Activated naive CD8-positive, alpha-beta T cell treated with anti-CD3 and anti-CD28 coated beads for 36 hours (primary cell): ENCODE results near the gene SLC39A12. TPM values are rescaled to one million over a fixed set of nuclear protein-coding genes. Genes with fewer than 3 reads are reported as not detected.

Experiments used
- DNase-seq: peaks from one replicate; pipeline ENCODE4 v3.0.0; 2021
- H3K27ac Mint-ChIP-seq: one replicate; pipeline ENCODE4 v1.8.0; 2022; ENCODE audit warnings: mild to moderate bottlenecking, moderate library complexity, mixed read lengths
- H3K27me3 Mint-ChIP-seq: one replicate; pipeline ENCODE4 v1.8.0; 2022; ENCODE audit warnings: mild to moderate bottlenecking, mixed read lengths
- H3K36me3 Mint-ChIP-seq: one replicate; pipeline ENCODE4 v1.8.0; 2021; ENCODE audit warnings: mild to moderate bottlenecking, mixed read lengths
- H3K4me1 Mint-ChIP-seq: one replicate; pipeline ENCODE4 v1.8.0; 2021; ENCODE audit warnings: mixed read lengths
- H3K4me3 Mint-ChIP-seq: one replicate; pipeline ENCODE4 v1.8.0; 2022; ENCODE audit warnings: mild to moderate bottlenecking, moderate library complexity, mixed read lengths
- H3K9me3 Mint-ChIP-seq: one replicate; pipeline ENCODE4 v1.8.0; 2022; ENCODE audit warnings: mixed read lengths
- total RNA-seq, 2 experiments: library from RNA; stranded (reverse); gene quantifications; one replicate each; pipeline ENCODE4 v1.2.3, GENCODE V29; 2021

SLC39A12 gene
- total RNA-seq, 2 experiments from 2014 or later: not detected

DNA sequence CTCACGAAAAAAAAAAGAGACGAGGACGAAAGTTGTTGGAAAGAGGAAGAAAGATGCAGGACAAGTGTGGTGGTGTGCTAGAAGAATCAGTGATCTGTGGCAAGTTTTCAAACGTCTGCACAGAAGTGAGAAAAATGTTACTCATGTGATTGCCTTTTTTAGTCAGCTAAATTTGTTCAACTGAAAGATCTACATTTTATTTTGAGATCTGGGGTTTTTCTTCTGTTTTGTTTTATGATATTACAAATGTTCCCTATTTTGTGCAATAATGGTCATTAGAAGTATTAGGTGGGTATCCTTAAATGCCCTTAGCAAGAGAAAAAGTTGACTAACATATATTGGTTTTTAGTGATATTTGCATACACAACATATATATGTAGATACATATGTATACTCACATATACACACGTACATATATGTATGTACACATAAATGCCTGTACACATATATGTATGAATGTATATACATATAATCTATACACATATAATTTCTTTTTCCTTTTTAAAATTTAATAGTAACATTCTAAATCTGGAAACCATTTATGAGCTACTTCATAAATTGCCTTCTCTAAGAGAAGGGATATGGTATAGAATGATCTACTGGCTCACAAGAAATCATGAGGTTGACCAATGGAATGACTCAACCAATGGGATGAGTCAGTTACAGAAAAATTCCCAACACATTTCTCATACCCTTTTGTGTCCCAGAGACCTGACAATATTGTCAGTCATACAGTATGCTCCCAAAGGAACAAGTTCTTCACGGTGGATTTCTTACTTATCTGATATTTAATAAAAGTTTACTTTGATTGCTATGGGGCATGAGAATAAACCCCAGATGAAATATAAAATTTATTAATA, 38.4 kb downstream of the SLC39A12 start:
- H3K4me1 Mint-ChIP-seq: no peaks in the 10 kb centered on the region
- H3K27me3 Mint-ChIP-seq: no peaks in the 10 kb centered on the region
- H3K36me3 Mint-ChIP-seq: no peaks in the 10 kb centered on the region
- H3K9me3 Mint-ChIP-seq: peaks cover 1% of the 10 kb centered on the region
- no peak overlapping the region for H3K27ac Mint-ChIP-seq
- DNase-seq: no peak
- no peak overlapping the region for H3K4me3 Mint-ChIP-seq

DNA sequence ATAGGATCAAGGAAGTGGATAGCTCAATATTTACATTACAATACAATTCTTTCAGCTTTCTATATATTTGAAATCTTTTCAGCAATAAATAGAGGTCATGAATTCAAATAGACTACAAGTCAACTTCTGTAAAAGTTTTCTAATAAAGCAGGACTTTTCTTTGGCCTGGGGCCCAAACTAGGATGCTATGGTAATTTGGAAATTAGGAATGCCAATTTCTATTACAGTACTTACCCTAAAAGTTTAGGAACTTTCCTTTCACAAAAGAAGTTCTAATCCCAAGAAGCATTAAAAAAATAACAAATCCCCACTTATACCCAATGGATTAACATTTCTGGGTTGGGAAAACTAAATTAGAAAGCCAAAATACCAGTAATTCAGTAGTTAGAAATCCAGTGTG, 40.5 kb downstream of the SLC39A12 start:
- Mint-ChIP-seq H3K36me3 (no peaks in the 10 kb centered on the region), H3K9me3 (peaks cover 1% of the 10 kb centered on the region), H3K4me1 (no peaks in the 10 kb centered on the region), H3K4me3 (no peak overlapping the region), H3K27me3 (no peaks in the 10 kb centered on the region), H3K27ac (no peak overlapping the region)
- no peak for DNase-seq

DNA sequence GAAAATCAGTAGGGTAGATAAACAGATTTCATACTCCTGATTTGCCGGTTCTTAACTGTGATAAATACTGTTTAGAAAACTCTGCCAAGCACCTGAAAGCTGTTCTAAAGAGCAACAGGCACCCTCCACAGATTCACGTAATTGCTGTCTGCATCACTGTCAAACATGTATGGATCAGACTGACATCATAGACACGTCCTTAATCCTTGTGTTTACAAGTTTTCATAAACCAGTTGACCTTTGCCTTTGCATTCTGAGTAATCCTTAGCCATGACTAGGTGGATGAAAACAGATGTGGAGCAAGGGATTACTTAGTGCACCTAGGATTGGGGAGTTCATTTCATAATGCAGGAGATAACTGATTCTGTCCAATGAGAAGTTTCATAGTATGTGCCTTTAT, 41.6 kb downstream of the SLC39A12 start:
- H3K36me3 Mint-ChIP-seq: no peaks in the 10 kb centered on the region
- H3K4me1 Mint-ChIP-seq: no peaks in the 10 kb centered on the region
- no peak for DNase-seq
- no peak overlapping the region for H3K4me3 Mint-ChIP-seq
- H3K27me3 Mint-ChIP-seq: no peaks in the 10 kb centered on the region
- H3K9me3 Mint-ChIP-seq: no peaks in the 10 kb centered on the region
- no peak overlapping the region for H3K27ac Mint-ChIP-seq

DNA sequence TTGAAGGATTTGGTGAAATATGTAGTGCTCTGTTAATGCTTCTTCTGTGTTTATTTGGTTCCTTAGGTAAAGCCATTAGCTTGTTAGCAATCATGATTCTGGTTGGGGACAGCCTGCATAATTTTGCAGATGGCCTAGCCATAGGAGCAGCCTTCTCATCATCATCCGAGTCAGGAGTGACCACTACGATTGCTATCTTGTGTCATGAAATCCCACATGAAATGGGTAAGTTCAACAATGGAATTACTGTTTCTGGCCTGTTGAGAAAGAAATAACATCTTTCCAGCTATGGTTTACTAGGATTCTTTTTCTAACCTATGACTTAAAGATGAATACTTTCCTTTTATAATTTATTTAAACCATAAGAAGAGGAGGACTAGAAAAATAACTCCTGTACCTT, 48.9 kb downstream of the SLC39A12 start:
- Mint-ChIP-seq H3K27me3 (peaks cover 4% of the 10 kb centered on the region), H3K27ac (no peak overlapping the region), H3K36me3 (no peaks in the 10 kb centered on the region), H3K9me3 (no peaks in the 10 kb centered on the region), H3K4me1 (no peaks in the 10 kb centered on the region), H3K4me3 (no peak overlapping the region)
- DNase-seq: no peak

DNA sequence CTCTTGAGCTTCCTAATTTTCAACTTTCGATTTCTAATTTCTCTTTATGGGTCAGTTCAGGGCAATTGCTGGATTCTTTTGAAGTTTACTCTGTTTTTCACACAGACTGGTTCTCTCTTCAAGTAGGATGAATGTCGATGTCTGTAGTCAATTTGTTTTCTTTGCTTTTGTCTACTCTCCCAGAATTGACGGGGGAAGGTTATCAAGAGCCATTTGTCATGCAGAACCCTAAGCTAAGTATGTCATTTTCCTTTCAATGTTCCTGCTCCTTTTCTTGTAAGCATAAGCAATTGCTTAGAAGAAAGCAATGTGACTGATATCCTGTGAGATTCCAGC, 53.7 kb downstream of the SLC39A12 start:
- DNase-seq: no peak
- H3K36me3 Mint-ChIP-seq: no peaks in the 10 kb centered on the region
- no peak overlapping the region for H3K27ac Mint-ChIP-seq
- no peaks in the 10 kb centered on the region for H3K9me3 Mint-ChIP-seq
- H3K27me3 Mint-ChIP-seq: peaks cover 9% of the 10 kb centered on the region
- H3K4me1 Mint-ChIP-seq: no peaks in the 10 kb centered on the region
- H3K4me3 Mint-ChIP-seq: no peak overlapping the region

DNA sequence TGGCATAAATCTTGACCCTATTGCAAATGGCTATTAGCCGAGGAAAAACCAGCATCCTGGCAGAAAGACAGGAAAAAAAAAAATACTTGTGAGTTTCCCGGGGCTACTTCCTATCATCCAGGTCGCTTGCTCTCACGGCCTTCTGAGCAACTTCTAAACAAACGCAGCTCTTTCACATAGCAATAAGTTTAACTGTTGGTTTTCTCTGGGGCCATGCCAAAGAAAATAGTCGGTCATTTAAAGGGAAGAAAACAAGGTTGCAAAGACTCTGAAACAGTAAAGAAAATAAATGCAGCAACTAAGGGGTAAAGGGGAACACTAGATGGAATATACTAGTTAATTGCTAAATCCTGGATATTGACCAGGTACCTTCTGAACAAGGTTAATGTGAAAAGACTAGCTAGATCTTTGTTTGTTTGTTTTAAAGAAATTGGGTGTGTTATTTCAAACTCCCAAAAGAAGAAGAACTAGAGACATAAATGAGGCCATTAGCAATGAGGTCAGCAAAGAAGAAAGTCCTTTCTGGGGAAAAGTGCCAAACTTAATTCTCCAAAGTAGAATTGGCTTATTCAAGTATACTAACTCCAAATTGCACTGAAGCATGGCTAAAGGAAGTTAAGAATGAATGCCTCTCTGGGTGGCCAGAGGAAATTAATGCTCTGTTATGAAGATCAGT, 54.2 kb downstream of the SLC39A12 start:
- H3K36me3 Mint-ChIP-seq: no peaks in the 10 kb centered on the region
- H3K27me3 Mint-ChIP-seq: peaks cover 9% of the 10 kb centered on the region
- DNase-seq: no peak
- no peak overlapping the region for H3K27ac Mint-ChIP-seq
- H3K4me1 Mint-ChIP-seq: no peaks in the 10 kb centered on the region
- H3K9me3 Mint-ChIP-seq: no peaks in the 10 kb centered on the region
- H3K4me3 Mint-ChIP-seq: no peak overlapping the region

DNA sequence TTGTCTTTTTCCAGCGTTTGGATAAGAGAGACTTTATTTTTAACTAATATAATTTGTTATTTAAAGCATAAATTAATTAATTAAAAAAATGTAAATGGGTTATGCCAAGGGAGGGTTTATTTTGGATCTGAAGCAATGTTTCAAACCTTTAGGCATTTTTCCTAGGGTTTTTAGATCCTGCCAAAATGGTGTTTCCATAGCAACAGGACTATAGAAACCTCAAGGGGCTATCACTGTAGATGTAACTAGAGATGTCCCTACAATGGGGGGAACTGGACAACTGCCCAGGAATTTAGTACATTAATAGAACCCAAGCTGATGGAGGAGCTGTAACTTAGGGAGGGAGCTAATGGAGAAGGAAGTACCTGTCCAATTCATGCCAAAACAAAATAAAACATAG, 57.3 kb downstream of the SLC39A12 start:
- no peak overlapping the region for H3K4me3 Mint-ChIP-seq
- H3K36me3 Mint-ChIP-seq: no peaks in the 10 kb centered on the region
- DNase-seq: no peak
- H3K4me1 Mint-ChIP-seq: no peaks in the 10 kb centered on the region
- peaks cover 9% of the 10 kb centered on the region for H3K27me3 Mint-ChIP-seq
- H3K27ac Mint-ChIP-seq: no peak overlapping the region
- H3K9me3 Mint-ChIP-seq: no peaks in the 10 kb centered on the region

DNA sequence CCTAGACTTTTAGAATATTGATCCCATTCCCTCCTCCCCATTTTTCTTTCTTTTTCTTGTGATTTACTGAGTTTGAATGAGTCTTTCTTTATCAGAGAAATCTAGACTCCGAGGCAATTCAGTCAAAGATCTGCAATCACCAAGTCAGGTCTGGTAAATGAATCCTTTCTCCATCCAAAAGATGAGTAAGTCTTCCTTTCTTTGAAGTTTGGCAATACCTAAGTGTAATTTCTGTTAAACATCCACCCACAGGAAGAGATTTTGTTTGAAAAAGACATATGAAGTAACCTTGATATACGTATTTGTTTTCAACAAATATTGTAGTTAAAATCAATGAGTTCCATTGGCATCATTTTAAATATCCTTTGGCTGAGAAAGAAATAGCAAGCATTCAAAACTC, 58.3 kb downstream of the SLC39A12 start:
- H3K27me3 Mint-ChIP-seq: peaks cover 9% of the 10 kb centered on the region
- H3K36me3 Mint-ChIP-seq: no peaks in the 10 kb centered on the region
- H3K4me1 Mint-ChIP-seq: no peaks in the 10 kb centered on the region
- no peak for DNase-seq
- H3K4me3 Mint-ChIP-seq: no peak overlapping the region
- H3K27ac Mint-ChIP-seq: no peak overlapping the region
- H3K9me3 Mint-ChIP-seq: no peaks in the 10 kb centered on the region

DNA sequence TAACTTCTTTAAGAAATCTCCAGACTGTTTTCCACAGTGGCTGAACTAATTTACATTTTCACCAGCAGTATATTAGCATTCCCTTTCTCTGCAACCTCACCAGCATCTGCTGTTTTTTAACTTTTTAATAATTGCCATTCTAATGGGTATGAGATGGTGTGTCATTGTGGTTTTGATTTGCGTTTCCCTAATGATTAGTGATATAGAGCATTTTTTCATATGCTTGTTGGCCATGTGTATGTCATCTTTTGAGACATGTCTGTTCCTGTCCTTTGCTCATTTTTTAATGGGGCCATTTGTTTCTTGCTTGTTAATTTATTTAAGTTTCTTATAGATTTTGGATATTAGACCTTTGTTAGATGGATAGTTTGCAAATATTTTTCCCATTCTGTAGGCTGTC, 68.8 kb downstream of the SLC39A12 start:
- H3K36me3 Mint-ChIP-seq: no peaks in the 10 kb centered on the region

DNA sequence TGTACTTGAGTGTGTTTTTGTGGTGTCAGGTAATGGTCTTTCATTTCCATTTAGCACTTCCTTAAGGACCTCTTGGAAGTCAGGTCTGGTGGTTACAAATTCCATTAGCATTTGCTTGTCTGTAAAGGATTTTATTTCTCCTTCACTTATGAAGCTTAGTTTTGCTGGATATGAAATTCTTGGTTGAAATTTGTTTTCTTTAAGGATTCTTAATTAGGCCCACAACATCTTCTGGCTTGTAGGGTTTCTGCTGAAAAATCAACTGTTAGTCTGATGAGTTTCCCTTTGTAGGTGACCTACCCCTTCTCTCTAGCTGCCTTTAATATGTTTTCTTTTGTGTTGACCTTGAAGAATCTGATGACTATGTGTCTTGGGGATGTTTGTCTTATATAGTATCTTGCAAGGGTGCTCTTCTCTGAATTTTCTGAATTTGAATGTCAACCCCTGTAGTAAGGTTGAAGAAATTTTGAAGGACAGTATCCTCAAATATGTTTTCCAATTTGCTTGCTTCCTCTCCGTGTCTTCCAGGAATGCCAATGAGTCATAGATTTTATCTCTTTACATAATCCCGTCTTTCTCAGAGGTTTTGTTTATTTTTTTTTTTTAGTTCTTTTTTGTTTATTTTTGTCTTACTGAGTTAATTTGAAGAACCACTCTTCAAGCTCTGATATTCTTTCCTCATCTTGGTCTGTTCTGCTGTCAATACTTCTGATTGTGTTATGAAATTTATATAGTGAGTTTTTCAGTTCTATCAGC, 70.2 kb downstream of the SLC39A12 start:
- H3K9me3 Mint-ChIP-seq: peaks cover 15% of the 10 kb centered on the region
- no peaks in the 10 kb centered on the region for H3K36me3 Mint-ChIP-seq
- H3K4me1 Mint-ChIP-seq: no peaks in the 10 kb centered on the region
- no peak overlapping the region for H3K27ac Mint-ChIP-seq
- no peak overlapping the region for H3K4me3 Mint-ChIP-seq
- H3K27me3 Mint-ChIP-seq: no peaks in the 10 kb centered on the region
- DNase-seq: no peak

More for the DNA sequence above, 68.8 kb downstream of the SLC39A12 start:
- DNase-seq: no peak
- Mint-ChIP-seq H3K4me3 (no peak overlapping the region), H3K27me3 (no peaks in the 10 kb centered on the region), H3K27ac (no peak overlapping the region), H3K4me1 (no peaks in the 10 kb centered on the region), H3K9me3 (peaks cover 18% of the 10 kb centered on the region)

DNA sequence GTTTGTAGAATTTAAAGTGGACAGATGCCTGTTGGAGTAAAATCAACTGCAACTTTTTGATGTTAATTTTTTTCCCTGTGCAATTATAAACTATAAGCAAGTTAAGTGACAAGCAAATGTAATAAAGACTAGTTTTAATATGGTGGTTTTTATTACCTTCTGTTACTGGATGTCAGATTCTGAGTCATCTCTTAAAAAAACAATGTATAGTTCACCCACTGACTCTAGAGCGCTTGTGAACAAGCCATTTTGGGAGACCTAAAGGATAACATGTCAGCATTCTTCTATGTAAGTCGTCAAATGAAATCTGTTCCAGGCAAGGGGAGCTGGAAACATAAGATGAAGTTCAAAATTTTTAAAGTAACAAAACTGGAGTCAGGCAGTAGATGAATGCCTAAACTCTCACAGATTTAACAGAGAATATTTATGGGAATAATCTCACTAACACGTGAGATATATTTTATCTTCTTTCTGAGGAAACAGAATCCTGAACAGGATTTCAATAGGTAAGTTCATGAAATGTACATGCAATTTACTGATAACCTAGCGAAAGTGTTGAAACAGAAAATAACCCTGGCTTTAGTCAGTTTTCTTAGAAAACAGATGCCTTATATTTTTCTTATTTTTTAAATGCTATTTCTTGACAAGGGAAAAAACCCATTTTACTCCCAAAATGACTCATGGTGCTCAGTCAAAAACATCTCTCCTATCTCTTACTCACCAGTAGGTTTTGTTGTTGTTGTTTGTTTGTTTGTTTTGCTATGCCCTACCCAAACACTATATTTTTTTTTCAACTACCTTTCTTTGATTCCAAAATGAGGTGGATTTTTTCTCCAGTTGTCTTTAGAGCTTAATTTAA, 91.7 kb downstream of the SLC39A12 start:
- Mint-ChIP-seq H3K27ac (no peak overlapping the region), H3K4me1 (no peaks in the 10 kb centered on the region), H3K9me3 (no peaks in the 10 kb centered on the region), H3K36me3 (no peaks in the 10 kb centered on the region), H3K27me3 (no peaks in the 10 kb centered on the region), H3K4me3 (no peak overlapping the region)
- DNase-seq: no peak

DNA sequence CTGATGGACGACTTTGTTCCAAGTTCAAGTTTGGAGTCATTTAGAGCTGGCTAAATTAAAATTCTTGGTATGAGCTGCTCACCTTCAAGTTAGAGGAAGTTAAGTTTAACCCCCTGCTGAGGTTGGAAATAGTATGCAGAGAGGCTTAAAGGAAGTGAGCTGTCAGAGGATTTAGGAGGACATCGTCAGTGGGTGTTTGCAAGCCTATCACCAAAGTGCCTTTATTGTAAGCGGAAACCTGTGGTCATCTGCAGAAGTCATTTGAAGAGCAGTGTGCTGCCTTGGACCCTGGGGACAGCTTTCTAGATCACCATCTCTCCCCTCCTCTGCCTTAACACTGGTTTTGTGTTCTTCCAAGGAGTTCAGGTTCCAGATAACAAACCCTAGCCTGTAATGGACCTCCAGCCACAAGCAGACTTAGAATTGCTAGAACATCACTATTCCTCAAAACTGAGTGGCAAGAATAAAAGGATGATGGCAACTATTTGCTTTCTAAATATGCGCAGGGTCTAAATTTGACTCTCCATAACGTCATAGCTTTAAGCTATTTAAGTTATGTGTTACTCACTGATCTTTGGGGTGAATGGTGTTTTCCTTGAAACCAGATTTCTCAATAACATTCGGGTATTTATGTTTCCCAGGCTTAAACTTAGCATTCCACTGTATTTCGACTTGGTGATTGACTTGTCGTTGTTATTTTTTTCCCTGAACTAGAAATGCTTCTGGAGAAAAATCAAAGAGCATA, 93.4 kb downstream of the SLC39A12 start:
- Mint-ChIP-seq H3K4me1 (no peaks in the 10 kb centered on the region), H3K27me3 (no peaks in the 10 kb centered on the region), H3K9me3 (no peaks in the 10 kb centered on the region), H3K36me3 (no peaks in the 10 kb centered on the region), H3K4me3 (no peak overlapping the region), H3K27ac (no peak overlapping the region)
- DNase-seq: no peak

DNA sequence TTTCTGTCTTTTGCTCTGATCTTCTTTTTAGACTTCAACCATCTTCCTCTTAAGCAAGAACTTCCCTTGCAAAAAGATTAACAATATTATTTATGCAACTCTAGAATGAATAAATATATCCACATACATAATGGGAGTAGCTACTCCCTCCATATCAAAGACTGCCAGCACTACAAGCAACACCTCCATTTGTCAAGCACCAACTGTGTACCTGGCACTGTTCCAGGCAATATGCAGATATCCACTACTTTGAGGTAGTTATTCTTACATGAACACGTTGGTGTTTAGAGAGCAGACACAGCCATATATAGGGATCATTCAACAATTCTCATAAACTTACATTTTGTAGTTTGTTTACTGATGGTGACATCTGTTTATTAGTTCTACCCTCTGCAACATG, 104.9 kb downstream of the SLC39A12 start:
- H3K4me1 Mint-ChIP-seq: peaks cover 4% of the 10 kb centered on the region
- H3K4me3 Mint-ChIP-seq: no peak overlapping the region
- DNase-seq: no peak
- H3K9me3 Mint-ChIP-seq: peaks cover 2% of the 10 kb centered on the region
- no peaks in the 10 kb centered on the region for H3K36me3 Mint-ChIP-seq
- no peak overlapping the region for H3K27ac Mint-ChIP-seq
- H3K27me3 Mint-ChIP-seq: no peaks in the 10 kb centered on the region

DNA sequence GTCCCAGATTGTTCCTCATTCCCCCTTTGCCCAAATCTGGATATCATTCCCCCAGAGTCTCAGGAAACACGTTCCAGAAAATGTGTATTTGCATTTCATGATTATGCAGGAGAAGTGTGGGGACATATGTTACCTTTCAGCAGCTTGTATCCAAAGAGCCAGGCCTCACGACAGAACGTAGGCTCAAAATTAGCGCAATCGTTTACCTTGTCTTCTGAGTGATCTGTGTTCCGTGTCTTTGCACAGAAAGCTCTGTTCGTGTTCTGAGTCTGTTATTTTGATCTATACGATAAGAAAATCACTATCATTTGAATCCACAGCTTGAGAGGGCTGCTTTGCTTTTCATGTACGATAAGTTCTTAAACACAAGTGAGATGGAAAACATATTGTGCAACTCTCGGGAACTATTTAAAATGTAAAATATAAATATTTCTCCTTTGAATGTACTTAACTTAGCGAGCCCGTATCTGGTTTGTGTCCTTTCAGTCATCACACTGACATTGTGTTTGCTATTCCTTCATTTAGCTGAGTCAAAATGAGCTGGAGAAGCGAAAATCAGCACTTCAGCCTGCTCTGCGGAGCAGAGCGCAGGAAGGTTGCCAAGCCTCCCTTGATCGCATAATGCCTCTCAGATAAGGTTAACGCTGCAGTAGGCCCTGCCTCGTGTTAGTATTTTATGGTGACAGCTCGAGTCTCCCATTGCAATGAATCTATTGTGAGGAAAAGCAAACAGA, 108.3 kb downstream of the SLC39A12 start:
- Mint-ChIP-seq H3K4me3 (no peak overlapping the region), H3K27ac (no peak overlapping the region), H3K27me3 (no peaks in the 10 kb centered on the region), H3K4me1 (no peaks in the 10 kb centered on the region), H3K9me3 (no peaks in the 10 kb centered on the region), H3K36me3 (no peaks in the 10 kb centered on the region)
- DNase-seq: no peak
